Type B pancreatic cell (in vitro differentiated cells): ENCODE measurements around the gene ELMOD1. TPM values are rescaled to one million over a fixed set of nuclear protein-coding genes. Genes with fewer than 3 reads are reported as not detected.
A peak's percentile ranks its signal among the peaks of the same experiment; 100 is the strongest.

Source experiments
- DNase-seq: peaks from one replicate; pipeline ENCODE4 v3.0.0; 2021; ENCODE audit warnings: mixed read lengths; ENCODE audit not compliant: unreplicated experiment; ENCODE audit errors: extremely low spot score
- H3K27ac Mint-ChIP-seq: 2 replicates; pipeline ENCODE4 v1.8.0; 2021; ENCODE audit warnings: mild to moderate bottlenecking, mixed read lengths
- H3K27me3 Mint-ChIP-seq: 2 replicates; pipeline ENCODE4 v1.8.0; 2021; ENCODE audit warnings: mixed read lengths
- H3K36me3 Mint-ChIP-seq: 2 replicates; pipeline ENCODE4 v1.8.0; 2021; ENCODE audit warnings: mixed read lengths
- H3K4me1 Mint-ChIP-seq: one replicate; pipeline ENCODE4 v1.8.0; 2021; ENCODE audit warnings: mixed read lengths; ENCODE audit not compliant: unreplicated experiment
- H3K4me3 Mint-ChIP-seq: 2 replicates; pipeline ENCODE4 v1.8.0; 2021; ENCODE audit warnings: mild to moderate bottlenecking, mixed read lengths
- H3K9me3 Mint-ChIP-seq: 2 replicates; pipeline ENCODE4 v1.8.0; 2021; ENCODE audit warnings: mixed read lengths
- CTCF ChIP-seq: fragments of 200-600 bp; sonication (generic); conservative IDR thresholded peaks from 2 replicates; pipeline ENCODE4 v1.5.0; 2021; ENCODE audit warnings: antibody characterized with exemption, mild to moderate bottlenecking
- total RNA-seq: library from RNA; stranded (reverse); gene quantifications from 2 replicates; pipeline ENCODE4 v1.2.1, GENCODE V29; 2021; ENCODE audit warnings: low replicate concordance

Gene ELMOD1
- total RNA-seq, 1 donor from 2014 or later: 4.0 TPM

GRCh38 chr11:107550304-107550703, 40.6 kb upstream of the ELMOD1 start:
- H3K9me3 Mint-ChIP-seq: no peaks in the 10 kb centered on the region
- no peak overlapping the region for H3K27ac Mint-ChIP-seq
- H3K27me3 Mint-ChIP-seq: no peaks in the 10 kb centered on the region

GRCh38 chr11:107561688-107562087, 29.3 kb upstream of the ELMOD1 start:
- no peak for TF ChIP-seq CTCF
- Mint-ChIP-seq H3K4me1 (peaks cover 33% of the 10 kb centered on the region), H3K4me3 (no peak overlapping the region), H3K27me3 (no peaks in the 10 kb centered on the region), H3K27ac (no peak overlapping the region), H3K36me3 (no peaks in the 10 kb centered on the region), H3K9me3 (no peaks in the 10 kb centered on the region)
- DNase-seq: no peak

More at GRCh38 chr11:107550304-107550703, 40.6 kb upstream of the ELMOD1 start:
- Mint-ChIP-seq H3K4me3 (no peak overlapping the region), H3K4me1 (no peaks in the 10 kb centered on the region), H3K36me3 (peaks cover 3% of the 10 kb centered on the region)
- DNase-seq: no peak
- TF ChIP-seq CTCF: no peak

- no peak for TF ChIP-seq CTCF
- H3K4me1 Mint-ChIP-seq: peaks cover 33% of the 10 kb centered on the region
- no peaks in the 10 kb centered on the region for H3K27me3 Mint-ChIP-seq
- peak overlapping the region; percentile 40 for H3K27ac Mint-ChIP-seq
- peak overlapping the region; percentile 2 for H3K4me3 Mint-ChIP-seq
- H3K9me3 Mint-ChIP-seq: no peaks in the 10 kb centered on the region
- H3K36me3 Mint-ChIP-seq: no peaks in the 10 kb centered on the region
- no peak for DNase-seq
Observed at GRCh38 chr11:107562647-107563208, 28.2 kb upstream of the ELMOD1 start.

GRCh38 chr11:107563702-107564101, 27.2 kb upstream of the ELMOD1 start:
- H3K4me1 Mint-ChIP-seq: peaks cover 33% of the 10 kb centered on the region
- peak; percentile 79 for TF ChIP-seq CTCF
- no peaks in the 10 kb centered on the region for H3K27me3 Mint-ChIP-seq
- peak overlapping the region; percentile 54 for H3K27ac Mint-ChIP-seq
- no peaks in the 10 kb centered on the region for H3K9me3 Mint-ChIP-seq
- H3K4me3 Mint-ChIP-seq: peak overlapping the region; percentile 82
- DNase-seq: no peak
- H3K36me3 Mint-ChIP-seq: no peaks in the 10 kb centered on the region

GRCh38 chr11:107564877-107565218, 26.1 kb upstream of the ELMOD1 start:
- peaks cover 33% of the 10 kb centered on the region for H3K4me1 Mint-ChIP-seq
- H3K36me3 Mint-ChIP-seq: no peaks in the 10 kb centered on the region
- no peak for TF ChIP-seq CTCF

More at GRCh38 chr11:107564877-107565218, 26.1 kb upstream of the ELMOD1 start:
- DNase-seq: no peak
- H3K27ac Mint-ChIP-seq: peak overlapping the region; percentile 93
- H3K9me3 Mint-ChIP-seq: no peaks in the 10 kb centered on the region
- no peaks in the 10 kb centered on the region for H3K27me3 Mint-ChIP-seq
- peak overlapping the region; percentile 99 for H3K4me3 Mint-ChIP-seq
